Loucy (cell line): ENCODE results near the gene KCNJ12.
"Not testable (repeated sequence)": the region's sequence is repeated elsewhere in the genome, so short reads cannot be mapped to it uniquely, and the experiment has no call there.

Source experiments
- EZH2phosphoT487 ChIP-seq: fragments of 200-600 bp; IDR thresholded peaks from 2 replicates; pipeline ENCODE4 v1.6.1; 2018; ENCODE audit warnings: antibody characterized with exemption, mild to moderate bottlenecking, moderate library complexity, borderline replicate concordance
- TF ChIP-seq, protein P1 (sequence below): fragments of 200-600 bp; sonication (generic); conservative IDR thresholded peaks from 2 replicates; pipeline ENCODE4 v1.5.1; 2014; ENCODE audit warnings: mild to moderate bottlenecking, antibody characterized with exemption, low read length

- TF ChIP-seq, protein P1, sequence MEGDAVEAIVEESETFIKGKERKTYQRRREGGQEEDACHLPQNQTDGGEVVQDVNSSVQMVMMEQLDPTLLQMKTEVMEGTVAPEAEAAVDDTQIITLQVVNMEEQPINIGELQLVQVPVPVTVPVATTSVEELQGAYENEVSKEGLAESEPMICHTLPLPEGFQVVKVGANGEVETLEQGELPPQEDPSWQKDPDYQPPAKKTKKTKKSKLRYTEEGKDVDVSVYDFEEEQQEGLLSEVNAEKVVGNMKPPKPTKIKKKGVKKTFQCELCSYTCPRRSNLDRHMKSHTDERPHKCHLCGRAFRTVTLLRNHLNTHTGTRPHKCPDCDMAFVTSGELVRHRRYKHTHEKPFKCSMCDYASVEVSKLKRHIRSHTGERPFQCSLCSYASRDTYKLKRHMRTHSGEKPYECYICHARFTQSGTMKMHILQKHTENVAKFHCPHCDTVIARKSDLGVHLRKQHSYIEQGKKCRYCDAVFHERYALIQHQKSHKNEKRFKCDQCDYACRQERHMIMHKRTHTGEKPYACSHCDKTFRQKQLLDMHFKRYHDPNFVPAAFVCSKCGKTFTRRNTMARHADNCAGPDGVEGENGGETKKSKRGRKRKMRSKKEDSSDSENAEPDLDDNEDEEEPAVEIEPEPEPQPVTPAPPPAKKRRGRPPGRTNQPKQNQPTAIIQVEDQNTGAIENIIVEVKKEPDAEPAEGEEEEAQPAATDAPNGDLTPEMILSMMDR = not testable (repeated sequence)
- TF ChIP-seq EZH2phosphoT487 = not testable (repeated sequence)
Measured at GRCh38 chr17:21405904-21406400, 29.8 kb downstream of the KCNJ12 start.
